Stimulated activated CD4-positive, alpha-beta T cell treated with anti-CD3 and anti-CD28 coated beads, Interleukin-1b, Interleukin-23, amount 100 ng/mL, for 48 hours (primary cell): ENCODE results near the gene AKAP8L.
"Not testable (repeated sequence)": the region's sequence is repeated elsewhere in the genome, so short reads cannot be mapped to it uniquely, and the experiment has no call there.

ENCODE experiments used
- DNase-seq: peaks from one replicate; pipeline ENCODE4 v3.0.0-alpha.2; 2020

Gene AKAP8L

DNA sequence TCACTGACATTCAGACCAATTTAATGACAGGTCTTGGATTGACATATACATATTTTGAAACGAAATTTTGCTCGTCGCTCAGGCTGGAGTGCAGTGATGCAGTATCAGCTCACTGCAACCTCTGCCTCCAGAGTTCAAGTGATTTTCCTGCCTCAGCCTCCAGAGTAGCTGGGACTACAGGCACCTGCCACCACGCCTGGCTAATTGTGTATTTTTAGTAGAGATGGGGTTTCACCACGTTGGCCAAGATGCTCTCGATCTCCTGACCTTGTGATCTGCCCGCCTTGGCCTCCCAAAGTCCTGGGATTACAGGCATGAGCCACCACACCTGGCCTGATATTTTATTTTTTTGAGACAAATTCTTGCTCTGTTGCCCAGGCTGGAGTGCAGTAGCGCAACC, 66.3 kb downstream of the AKAP8L start:
- DNase-seq = not testable (repeated sequence)

GRCh38 chr19:15341328-15341727, 77.5 kb downstream of the AKAP8L start:
- not testable (repeated sequence) for DNase-seq

GRCh38 chr19:15340086-15340485, 78.7 kb downstream of the AKAP8L start:
- DNase-seq = no peak

DNA sequence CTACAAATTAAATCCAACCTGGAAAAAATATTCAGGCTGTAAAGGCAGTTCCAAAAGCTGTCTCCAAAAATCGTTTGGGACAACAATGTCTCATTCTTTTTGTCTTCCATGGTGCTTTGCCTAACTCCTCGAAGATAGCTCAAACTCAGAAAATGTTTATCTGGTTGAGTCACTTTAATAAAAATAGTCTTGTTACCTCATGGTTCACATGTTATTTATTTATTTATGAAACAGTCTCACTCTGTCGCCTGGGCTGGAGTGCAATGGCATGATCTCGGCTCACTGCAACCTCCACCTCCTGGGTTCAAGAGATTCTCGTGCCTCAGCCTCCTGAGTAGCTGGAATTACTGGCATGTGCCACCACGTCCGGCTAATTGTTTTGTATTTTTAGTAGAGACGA, 81.6 kb downstream of the AKAP8L start:
- no peak for DNase-seq

DNA sequence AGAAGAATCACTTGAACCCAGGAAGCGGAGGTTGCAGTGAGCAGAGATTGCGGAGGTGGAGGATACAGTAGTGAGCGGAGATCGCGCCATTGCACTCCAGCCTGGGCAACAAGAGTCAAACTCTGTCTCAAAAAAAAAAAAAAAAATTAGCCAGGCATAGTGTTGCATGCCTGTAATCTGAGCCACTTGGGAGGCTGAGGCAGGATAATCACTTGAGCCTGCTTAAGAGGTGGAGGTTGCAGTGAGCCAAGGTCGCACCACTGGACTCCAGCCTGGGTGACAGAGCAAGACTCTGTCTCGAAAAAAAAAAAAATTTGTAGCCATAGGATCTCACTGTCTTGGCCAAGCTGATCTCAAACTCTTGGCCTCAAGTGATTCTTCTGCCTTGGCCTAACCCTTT, 82.8 kb downstream of the AKAP8L start:
- not testable (repeated sequence) for DNase-seq

- DNase-seq = peak; percentile 70
These were observed 86.3 kb downstream of the AKAP8L start, which contains the start of gene BRD4 for GRCh38 chr19:15332311-15332996. TSS of gene BRD4 (minus strand) at chr19:15332539. CDS start at chr19:15273099, 59,440 bp downstream.

GRCh38 chr19:15331419-15332310, 87.1 kb downstream of the AKAP8L start:
- DNase-seq = peak; percentile 56

DNA sequence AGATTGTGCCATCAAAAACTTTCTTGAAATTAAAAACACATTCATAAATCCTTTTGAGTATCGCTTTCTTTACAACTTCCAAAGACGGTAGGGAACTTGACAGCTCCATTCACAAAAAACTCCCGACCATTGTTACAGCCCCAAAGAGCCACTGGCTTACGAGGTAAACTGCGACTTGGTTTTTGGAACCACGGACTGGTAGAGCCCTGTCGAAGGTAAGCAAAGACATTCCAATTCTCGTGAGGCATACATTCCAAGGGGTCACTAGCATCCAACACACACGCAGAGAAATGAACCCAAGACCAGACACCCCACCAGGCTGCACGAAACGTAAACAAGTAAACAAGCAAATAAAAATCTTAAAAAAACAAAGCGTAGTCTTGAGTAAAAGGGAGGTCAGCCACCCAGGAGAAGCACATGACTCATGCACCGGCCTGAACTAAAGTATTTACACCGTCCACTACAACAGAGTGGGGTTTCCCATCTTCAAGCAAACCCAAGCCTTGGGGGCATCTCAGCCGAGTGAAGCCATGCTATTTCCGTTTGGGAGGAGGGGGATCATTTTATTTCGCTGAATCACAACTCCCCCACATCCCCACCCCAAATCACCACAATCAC, 87.9 kb downstream of the AKAP8L start:
- no peak for DNase-seq
